Upper lobe of left lung (tissue), 6 donors: ENCODE data around the gene WEE1. TPM values are rescaled to one million over a fixed set of nuclear protein-coding genes. Genes with fewer than 3 reads are reported as not detected.

Experiments used
- ATAC-seq, 2 donors: fragments of 200-7000 bp; cut with Tn5 transposase; one replicate each; pipeline ENCODE4 v1.9.1; 2022; ENCODE audit warnings: mild to moderate bottlenecking in 2 of 2, moderate library complexity in 2 of 2; ENCODE audit not compliant: low FRiP score in 2 of 2
- DNase-seq, 2 donors: peaks; one replicate each; pipeline ENCODE4 v3.0.0-alpha.2; 2019 to 2020
- H3K27ac ChIP-seq, 4 donors: fragments of 200-600 bp; sonication (generic); one replicate each; pipeline ENCODE4 v1.5.1; 2016 to 2019
- H3K27me3 ChIP-seq, 4 donors: fragments of 200-600 bp; sonication (generic); one replicate each; pipeline ENCODE4 v1.5.1; 2017 to 2019
- H3K36me3 ChIP-seq, 4 donors: fragments of 200-600 bp; sonication (generic); one replicate each; pipeline ENCODE4 v1.5.1; 2016 to 2019
- H3K4me1 ChIP-seq, 4 donors: fragments of 200-600 bp; sonication (generic); one replicate each; pipeline ENCODE4 v1.5.1; 2018 to 2019
- H3K4me3 ChIP-seq, 4 donors: fragments of 200-600 bp; sonication (generic); one replicate each; pipeline ENCODE4 v1.5.1; 2017 to 2019; ENCODE audit warnings: mild to moderate bottlenecking in 2 of 4, moderate library complexity in 1 of 4
- H3K9me3 ChIP-seq, 4 donors: fragments of 200-600 bp; sonication (generic); one replicate each; pipeline ENCODE4 v1.5.1; 2018 to 2019
- CTCF ChIP-seq, 6 experiments: fragments of 450-650 bp in 4 of 6; fragments of 200-600 bp in 2 of 6; sonication (generic) in 2 of 6; IDR thresholded peaks; one replicate each; pipeline ENCODE4 v1.5.1; 2016 to 2019; ENCODE audit warnings: antibody characterized with exemption in 6 of 6
- EP300 ChIP-seq, 4 donors: sonication (generic); formaldehyde crosslinking; IDR thresholded peaks; one replicate each; pipeline ENCODE4 v1.5.1; 2017; ENCODE audit warnings: antibody characterized with exemption in 4 of 4, control low read depth in 2 of 4
- POLR2A ChIP-seq, 4 donors: fragments of 450-650 bp; IDR thresholded peaks; one replicate each; pipeline ENCODE4 v1.5.1; 2016 to 2017; ENCODE audit warnings: antibody characterized with exemption in 4 of 4, mild to moderate bottlenecking in 2 of 4
- POLR2AphosphoS5 ChIP-seq, 2 donors: sonication (generic); formaldehyde crosslinking; IDR thresholded peaks; one replicate each; pipeline ENCODE4 v1.5.1; 2017; ENCODE audit warnings: antibody characterized with exemption in 2 of 2
- WGBS, 2 donors: methylation state at CpG; one replicate each; pipeline ENCODE4 v1.1.5; 2017 to 2018; 5-methylcytosine and 5-hydroxymethylcytosine counted together
- total RNA-seq, 6 donors: library from RNA; depleted of rRNA in 4 of 6; stranded (reverse); fragments of >200 nt in 4 of 6; gene quantifications; one replicate each; pipeline versions ENCODE4 v1.1.0 to v1.2.1, GENCODE V29; 2016 to 2021
- donor health status: DM: no; HTN: no; CAD: no; lungs with moderate emphysema.
- donor health status: DM: no; HTN: yes; CAD: no; lungs with severe emphysema.

The WEE1 gene
- total RNA-seq, 6 donors from 2014 or later: 9.2 to 47.1 (median 13.4) TPM

GRCh38 chr11:9605742-9606141 lies 32.3 kb downstream of the WEE1 start:
- Histone ChIP-seq H3K4me1 (peaks cover 6 to 11% (median 9%) of the 10 kb centered on the region in 4 donors), H3K4me3 (no peak overlapping the region), H3K9me3 (no peaks in the 10 kb centered on the region), H3K27ac (no peak overlapping the region), H3K27me3 (no peaks in the 10 kb centered on the region), H3K36me3 (no peaks in the 10 kb centered on the region)
- TF ChIP-seq POLR2AphosphoS5 (IDR thresholded peaks at IDR 0.05) (no peak), EP300 (IDR thresholded peaks at IDR 0.05) (no peak), CTCF (IDR thresholded peaks at IDR 0.05) (no peak), POLR2A (IDR thresholded peaks at IDR 0.05) (no peak)
- DNase-seq: no peak
- no peak for ATAC-seq
- WGBS, 2 donors: 85 to 92% methylated on average over 5 of the region's 5 CpGs

DNA sequence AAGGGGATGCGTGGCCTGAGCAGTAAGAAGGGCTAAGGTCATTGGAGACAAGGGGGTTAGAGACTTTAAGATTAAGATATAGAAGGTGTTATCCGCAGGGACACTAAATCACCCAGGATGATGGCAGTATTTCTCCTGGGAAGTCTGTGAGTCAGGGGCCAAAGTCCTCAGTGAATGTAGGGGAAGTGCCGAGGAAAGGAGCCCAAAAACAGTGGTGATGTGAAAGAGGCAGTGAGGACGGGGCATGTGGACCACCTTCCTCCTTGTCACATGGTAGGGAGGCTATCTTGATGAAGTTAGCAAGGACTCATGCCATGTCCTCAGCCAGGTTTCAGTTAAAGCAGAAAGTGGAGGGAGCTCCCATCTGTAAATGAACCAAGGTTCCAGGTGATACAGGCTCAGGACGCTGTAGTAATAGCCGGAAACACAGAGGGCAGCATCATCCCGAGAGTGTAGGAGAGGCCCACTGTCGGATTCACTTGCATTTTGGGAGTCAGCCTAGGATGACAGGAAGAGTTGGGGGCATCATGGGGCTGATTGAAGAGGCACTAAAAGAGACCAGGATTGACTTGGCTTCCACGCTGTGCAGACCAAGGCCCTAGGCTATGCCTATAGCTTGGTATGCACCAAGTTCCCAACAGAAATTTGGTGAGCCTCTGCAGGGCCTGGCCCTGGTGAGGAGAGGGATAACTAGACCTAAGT lies 33.5 kb downstream of the WEE1 start:
- 86 to 89% methylated on average over 8 to 9 of the region's 9 CpGs for WGBS, 2 donors
- ATAC-seq (no peak), DNase-seq (no peak)

GRCh38 chr11:9607511-9607899 lies 34.0 kb downstream of the WEE1 start:
- peaks cover under 1 to 2% (median 2%) of the 10 kb centered on the region in 4 donors for H3K4me1 ChIP-seq
- no peaks in the 10 kb centered on the region for H3K27me3 ChIP-seq
- WGBS, 2 donors: 80 to 90% methylated on average over 3 of the region's 3 CpGs
- H3K9me3 ChIP-seq: no peaks in the 10 kb centered on the region
- H3K27ac ChIP-seq: no peak overlapping the region
- TF ChIP-seq POLR2AphosphoS5 (IDR thresholded peaks at IDR 0.05) (no peak), CTCF (IDR thresholded peaks at IDR 0.05) (no peak), EP300 (IDR thresholded peaks at IDR 0.05) (no peak), POLR2A (IDR thresholded peaks at IDR 0.05) (no peak)
- DNase-seq (no peak), ATAC-seq (no peak)
- no peak overlapping the region for H3K4me3 ChIP-seq
- no peaks in the 10 kb centered on the region for H3K36me3 ChIP-seq

More for the DNA sequence above, 33.5 kb downstream of the WEE1 start:
- Histone ChIP-seq H3K9me3 (no peaks in the 10 kb centered on the region), H3K36me3 (no peaks in the 10 kb centered on the region), H3K4me3 (no peak overlapping the region), H3K27ac (no peak overlapping the region), H3K4me1 (no peaks in the 10 kb centered on the region), H3K27me3 (no peaks in the 10 kb centered on the region)
- no peak for TF ChIP-seq POLR2A (IDR thresholded peaks at IDR 0.05)
- no peak for TF ChIP-seq EP300 (IDR thresholded peaks at IDR 0.05)
- no peak for TF ChIP-seq CTCF (IDR thresholded peaks at IDR 0.05)
- no peak for TF ChIP-seq POLR2AphosphoS5 (IDR thresholded peaks at IDR 0.05)

DNA sequence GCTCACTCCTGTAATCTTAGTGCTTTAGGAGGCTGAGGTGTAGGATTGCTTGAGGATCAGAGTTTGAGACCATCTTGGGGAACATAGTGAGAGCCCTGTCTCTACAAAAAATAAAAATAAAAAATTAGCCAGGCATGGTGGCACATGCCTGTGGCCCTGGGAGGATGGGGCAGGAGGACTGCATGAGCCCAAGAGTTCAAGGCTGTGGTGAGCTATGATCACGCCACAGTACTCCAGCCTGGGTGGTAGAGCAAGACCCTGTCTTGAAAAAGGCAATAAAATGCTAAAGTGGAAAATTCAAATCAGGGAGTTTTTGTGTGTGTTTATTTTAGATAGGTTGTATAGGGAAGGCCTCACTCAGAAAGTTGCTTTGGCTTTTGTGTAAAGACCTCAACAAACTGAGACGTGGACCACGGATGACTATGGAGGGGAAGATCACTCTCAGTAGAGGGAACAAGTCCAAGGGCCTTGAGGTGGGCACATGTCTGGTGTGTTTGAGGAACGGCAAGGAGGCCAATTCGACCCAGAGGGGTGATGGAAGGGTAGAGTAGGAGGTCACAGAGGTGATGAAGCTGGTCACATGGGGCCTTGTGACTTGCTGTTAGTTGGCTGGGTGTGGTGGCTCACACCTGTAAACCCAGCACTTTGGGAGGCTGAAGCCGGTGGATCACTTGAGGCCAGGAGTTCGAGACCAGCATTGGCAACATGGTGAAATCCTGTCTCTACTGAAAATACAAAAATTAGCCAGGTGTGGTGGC lies 35.7 kb downstream of the WEE1 start:
- no peaks in the 10 kb centered on the region for H3K36me3 ChIP-seq
- DNase-seq (no peak), ATAC-seq (no peak)
- 93 to 94% methylated on average over 7 of the region's 7 CpGs for WGBS, 2 donors
- H3K27me3 ChIP-seq: no peaks in the 10 kb centered on the region
- TF ChIP-seq CTCF (IDR thresholded peaks at IDR 0.05): no peak
- no peak for TF ChIP-seq POLR2A (IDR thresholded peaks at IDR 0.05)
- TF ChIP-seq POLR2AphosphoS5 (IDR thresholded peaks at IDR 0.05): no peak
- TF ChIP-seq EP300 (IDR thresholded peaks at IDR 0.05): no peak
- H3K9me3 ChIP-seq: no peaks in the 10 kb centered on the region
- peaks cover 6 to 17% (median 15%) of the 10 kb centered on the region in 4 donors for H3K4me1 ChIP-seq
- H3K27ac ChIP-seq: no peak overlapping the region
- no peak overlapping the region for H3K4me3 ChIP-seq
